Caco-2 (cell line): Measurements from ENCODE around the gene INPP4B. TPM values are rescaled to one million over a fixed set of nuclear protein-coding genes. Genes with fewer than 3 reads are reported as not detected.

Experiments used
- BruUV-seq: library from RNA; stranded (reverse); fragments of 400-500 nt; replicated peaks from 2 replicates; lab custom pipeline; 2021; lab: Mats Ljungman, UMichigan
- CTCF ChIA-PET: fragments of 300-600 bp; sonication (Branson Sonifier 250); formaldehyde crosslinking; loops from one replicate; lab custom pipeline; 2022; ENCODE audit warnings: antibody characterized with exemption; lab: Charles Lee
- POLR2A ChIA-PET: fragments of 300-600 bp; sonication (Branson Sonifier 250); formaldehyde crosslinking; loops from one replicate; lab custom pipeline; 2022; ENCODE audit warnings: antibody characterized with exemption; lab: Charles Lee
- DNase-seq, 2 experiments: peaks; one replicate each; pipeline versions ENCODE4 v3.0.0 to v3.0.0-alpha.2; 2020 to 2022
- H3K27me3 ChIP-seq: replicated peaks from 2 replicates; pipeline ENCODE4 v1.6.0; 2011; ENCODE audit warnings: low read length; ENCODE audit not compliant: control insufficient read depth, insufficient read depth
- H3K36me3 ChIP-seq: 2 replicates; pipeline ENCODE4 v1.5.1; 2011; ENCODE audit warnings: low read length; ENCODE audit not compliant: control insufficient read depth, insufficient read depth
- H3K4me1 ChIP-seq: fragments of 250-450 bp; sonication (Bioruptor Pico); 2 replicates; pipeline ENCODE4 v1.5.1; 2020; ENCODE audit warnings: mild to moderate bottlenecking
- H3K4me3 ChIP-seq: 2 replicates; pipeline ENCODE4 v1.5.1; 2011; ENCODE audit warnings: low read depth, mild to moderate bottlenecking, control low read depth, low read length
- H3K9me3 ChIP-seq: fragments of 250-450 bp; sonication (Bioruptor Pico); 2 replicates; pipeline ENCODE4 v1.5.1; 2020; ENCODE audit warnings: mild to moderate bottlenecking, moderate library complexity
- H3K27ac Mint-ChIP-seq: one replicate; pipeline ENCODE4 v1.8.0; 2022; ENCODE audit warnings: mixed read lengths; ENCODE audit not compliant: unreplicated experiment
- H3K27me3 Mint-ChIP-seq: one replicate; pipeline ENCODE4 v1.8.0; 2022; ENCODE audit warnings: mixed read lengths; ENCODE audit not compliant: insufficient read depth, unreplicated experiment
- H3K36me3 Mint-ChIP-seq: one replicate; pipeline ENCODE4 v1.8.0; 2022; ENCODE audit warnings: mild to moderate bottlenecking, mixed read lengths; ENCODE audit not compliant: insufficient read depth, unreplicated experiment
- H3K4me1 Mint-ChIP-seq: one replicate; pipeline ENCODE4 v1.8.0; 2022; ENCODE audit warnings: low read depth, mixed read lengths; ENCODE audit not compliant: unreplicated experiment
- H3K4me3 Mint-ChIP-seq: one replicate; pipeline ENCODE4 v1.8.0; 2022; ENCODE audit warnings: mild to moderate bottlenecking, moderate library complexity, mixed read lengths; ENCODE audit not compliant: unreplicated experiment
- H3K9me3 Mint-ChIP-seq: one replicate; pipeline ENCODE4 v1.8.0; 2022; ENCODE audit warnings: mixed read lengths; ENCODE audit not compliant: unreplicated experiment
- CTCF ChIP-seq, 2 experiments: fragments of 200-600 bp in 1 of 2; IDR thresholded peaks; 1 replicate in 1 of 2; 2 replicates in 1 of 2; pipeline versions ENCODE4 v1.5.1 to v1.8.0; 2011 to 2022; ENCODE audit warnings: antibody characterized with exemption in 1 of 2, control low read depth in 1 of 2, inconsistent platforms in 1 of 2, low read depth in 1 of 2, low read length in 1 of 2, mild to moderate bottlenecking in 1 of 2, moderate library complexity in 1 of 2; ENCODE audit not compliant: insufficient read depth in 1 of 2, severe bottlenecking in 1 of 2, unreplicated experiment in 1 of 2
- intact Hi-C: fragments of 100-400 bp; cut with micrococcal nuclease; formaldehyde crosslinking; loops from one replicate; pipeline ENCODE4 v1.10.0; 2022; ENCODE audit not compliant: unreplicated experiment
- total RNA-seq: library from RNA; stranded (reverse); gene quantifications from 2 replicates; pipeline ENCODE4 v1.2.3, GENCODE V29; 2022

The INPP4B gene
- total RNA-seq, 1 experiment from 2014 or later: 10.3 TPM

- H3K9me3 ChIP-seq: no peaks in the 10 kb centered on the region
- TF ChIP-seq CTCF (IDR thresholded peaks at IDR 0.05; ENCODE audit: insufficient read depth in 1 of 2, low read depth in 1 of 2, low read length in 1 of 2, severe bottlenecking in 1 of 2, unreplicated experiment in 1 of 2): no peak
- no peaks in the 10 kb centered on the region for H3K4me1 Mint-ChIP-seq
- H3K27ac Mint-ChIP-seq: no peak overlapping the region
- BruUV-seq: no TSS peak
- peaks cover 8% of the 10 kb centered on the region for H3K9me3 Mint-ChIP-seq
- CTCF ChIA-PET: no interaction called here
- intact Hi-C loops: no loop called here
- POLR2A ChIA-PET: no interaction called here
- no peaks in the 10 kb centered on the region for H3K36me3 Mint-ChIP-seq
- no peak overlapping the region for H3K4me3 ChIP-seq
- H3K36me3 ChIP-seq: no peaks in the 10 kb centered on the region
- no peak for DNase-seq
- no peaks in the 10 kb centered on the region for H3K4me1 ChIP-seq
- H3K27me3 Mint-ChIP-seq: no peaks in the 10 kb centered on the region
- H3K4me3 Mint-ChIP-seq: no peak overlapping the region
- H3K27me3 ChIP-seq: no peaks in the 10 kb centered on the region
Measured at GRCh38 chr4:142324572-142324971, 521.5 kb downstream of the INPP4B start.

GRCh38 chr4:142322996-142323395 lies 523.1 kb downstream of the INPP4B start:
- intact Hi-C loops: no loop called here
- Histone ChIP-seq H3K4me1 (no peaks in the 10 kb centered on the region), H3K27me3 (no peaks in the 10 kb centered on the region), H3K4me3 (no peak overlapping the region), H3K9me3 (no peaks in the 10 kb centered on the region), H3K36me3 (no peaks in the 10 kb centered on the region)
- H3K9me3 Mint-ChIP-seq: peaks cover 8% of the 10 kb centered on the region
- no peak overlapping the region for H3K27ac Mint-ChIP-seq
- BruUV-seq: no TSS peak
- ChIA-PET POLR2A (no interaction called here), CTCF (no interaction called here)
- H3K27me3 Mint-ChIP-seq: peaks cover 1% of the 10 kb centered on the region
- no peak for DNase-seq
- no peak overlapping the region for H3K4me3 Mint-ChIP-seq
- no peak for TF ChIP-seq CTCF (IDR thresholded peaks at IDR 0.05; ENCODE audit: insufficient read depth in 1 of 2, low read depth in 1 of 2, low read length in 1 of 2, severe bottlenecking in 1 of 2, unreplicated experiment in 1 of 2)
- no peaks in the 10 kb centered on the region for H3K36me3 Mint-ChIP-seq
- no peaks in the 10 kb centered on the region for H3K4me1 Mint-ChIP-seq

DNA sequence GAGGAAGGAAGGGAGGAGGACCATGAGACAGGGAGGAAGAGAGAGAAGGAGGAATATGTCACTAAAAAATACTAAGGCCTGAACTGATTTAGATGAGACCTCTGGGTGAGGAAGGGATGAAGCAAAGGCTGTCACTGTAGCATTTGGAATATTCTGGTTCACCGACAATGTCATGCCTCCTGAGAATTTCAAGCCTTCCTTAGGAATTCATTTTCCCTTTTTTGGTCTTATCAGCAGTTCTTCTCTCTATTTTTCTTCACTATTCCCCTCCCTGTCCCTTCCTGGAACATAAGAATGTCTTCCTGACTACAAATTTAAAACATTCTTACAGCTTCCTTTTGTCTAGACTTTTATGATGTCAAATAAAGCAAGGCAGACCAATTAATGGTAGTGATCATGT lies 527.8 kb downstream of the INPP4B start:
- Mint-ChIP-seq H3K27me3 (peaks cover 3% of the 10 kb centered on the region), H3K4me3 (no peak overlapping the region), H3K27ac (no peak overlapping the region), H3K36me3 (no peaks in the 10 kb centered on the region), H3K9me3 (peaks cover 8% of the 10 kb centered on the region), H3K4me1 (no peaks in the 10 kb centered on the region)
- ChIA-PET CTCF (no interaction called here), POLR2A (no interaction called here)
- Histone ChIP-seq H3K36me3 (no peaks in the 10 kb centered on the region), H3K9me3 (no peaks in the 10 kb centered on the region), H3K4me1 (0 out of 2 replicates have a peak, but pooled peaks cover 4% of the 10 kb centered on the region), H3K27me3 (no peaks in the 10 kb centered on the region), H3K4me3 (no peak overlapping the region)
- BruUV-seq: no TSS peak
- TF ChIP-seq CTCF (IDR thresholded peaks at IDR 0.05; ENCODE audit: insufficient read depth in 1 of 2, low read depth in 1 of 2, low read length in 1 of 2, severe bottlenecking in 1 of 2, unreplicated experiment in 1 of 2): no peak
- intact Hi-C loops: no loop called here
- no peak for DNase-seq
